Measurements from ENCODE around the gene DISC1. TPM values are rescaled to one million over a fixed set of nuclear protein-coding genes. Genes with fewer than 3 reads are reported as not detected.

DISC1 gene
- total RNA-seq: 12.3 TPM

DNA sequence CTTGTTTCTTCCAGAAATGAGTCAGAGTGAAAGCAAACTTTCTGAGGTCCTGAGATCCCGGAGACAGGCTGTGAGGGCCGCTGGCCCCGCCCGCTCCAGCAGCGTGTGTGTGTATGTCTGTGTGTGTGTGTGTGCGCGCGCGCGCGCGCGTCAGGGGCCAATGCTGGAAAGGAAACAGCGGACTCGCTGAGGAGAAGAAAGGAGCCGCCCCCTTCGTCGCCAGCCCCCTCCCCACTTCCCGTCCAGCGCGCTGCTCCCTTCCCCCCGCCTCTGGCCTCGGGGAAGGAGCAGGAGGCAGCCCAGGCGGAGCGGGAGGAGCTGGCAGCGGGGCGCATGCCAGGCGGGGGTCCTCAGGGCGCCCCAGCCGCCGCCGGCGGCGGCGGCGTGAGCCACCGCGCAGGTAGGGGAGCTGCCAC, at the start of gene DISC1:
DISC1 (plus strand) TSS at position 256 of the 416 bp plus-strand sequence; CDS start at position 334, 78 bp downstream.
- Histone ChIP-seq H3K36me3 (no peaks in the 10 kb centered on the region), H3K27ac (peak within 1 kb of the TSS; percentile 93), H3K4me1 (peaks cover 23% of the 10 kb centered on the region), H3K27me3 (no peaks in the 10 kb centered on the region), H3K4me3 (peak within 1 kb of the TSS; percentile 51 to 95), H3K9me3 (no peaks in the 10 kb centered on the region)
- intact Hi-C loops (cut with DNase I): no loop called here
- peak in 1 of 2 donors; percentile 69 for TF ChIP-seq POLR2AphosphoS5 (IDR thresholded peaks at IDR 0.05; ENCODE audit: insufficient read depth in 1 of 2, low read depth in 1 of 2)
- TF ChIP-seq CTCF (IDR thresholded peaks at IDR 0.05): no peak
- no peak for DNase-seq (ENCODE audit: extremely low spot score in 2 of 2)

DNA sequence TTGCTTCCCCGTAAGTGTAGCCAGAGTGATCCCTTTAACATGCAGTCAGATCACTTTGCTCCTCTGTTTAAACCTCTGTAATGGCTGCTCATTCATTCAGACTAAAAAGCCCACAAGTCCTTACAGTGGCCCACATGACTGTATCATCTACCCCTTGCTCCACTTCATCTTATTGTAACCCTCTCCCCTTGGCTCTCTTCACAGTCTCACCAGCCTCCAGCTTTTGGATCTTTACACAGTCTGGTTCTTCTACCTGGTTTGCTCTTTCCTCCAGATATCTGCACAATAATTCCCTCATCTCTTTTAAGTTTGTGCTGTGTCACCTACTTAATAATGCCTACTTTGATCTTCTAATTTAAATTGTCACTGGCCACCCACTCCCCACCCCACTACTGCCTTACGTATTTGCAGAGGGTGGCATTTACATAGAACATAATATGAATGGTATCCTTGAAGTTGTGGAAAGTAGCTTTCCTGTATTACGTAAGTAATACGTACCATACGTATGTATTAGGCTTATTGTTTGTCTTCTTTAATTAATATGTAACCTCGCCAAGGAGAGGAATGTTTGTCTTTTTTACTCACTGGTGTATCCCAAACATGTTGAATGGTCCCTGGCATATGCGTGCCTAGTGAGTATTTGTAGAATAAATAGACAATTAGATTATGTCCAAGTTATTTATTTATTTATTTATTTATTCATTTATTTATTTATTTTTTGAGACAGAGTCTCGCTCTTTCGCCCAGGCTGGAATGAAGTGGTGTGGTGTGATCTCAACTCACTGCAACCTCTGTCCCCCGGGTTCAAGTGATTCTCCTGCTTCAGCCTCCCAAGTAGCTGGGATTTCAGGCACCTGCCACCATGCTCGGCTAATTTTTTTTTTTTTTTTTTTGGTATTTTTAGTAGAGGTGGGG, 49.5 kb upstream of the DISC1 start:
- peaks cover 6% of the 10 kb centered on the region for H3K4me1 ChIP-seq
- DNase-seq (ENCODE audit: extremely low spot score in 2 of 2): no peak
- no peaks in the 10 kb centered on the region for H3K36me3 ChIP-seq
- H3K27ac ChIP-seq: no peak overlapping the region
- TF ChIP-seq CTCF (IDR thresholded peaks at IDR 0.05) (no peak), POLR2A (IDR thresholded peaks at IDR 0.05) (no peak), POLR2AphosphoS5 (IDR thresholded peaks at IDR 0.05; ENCODE audit: insufficient read depth in 1 of 2, low read depth in 1 of 2) (no peak)
- H3K9me3 ChIP-seq: no peaks in the 10 kb centered on the region
- H3K27me3 ChIP-seq: no peaks in the 10 kb centered on the region
- no peak overlapping the region for H3K4me3 ChIP-seq
- intact Hi-C loops (cut with DNase I): no loop called here

- H3K27ac ChIP-seq: no peak overlapping the region
These were observed 45.7 kb upstream of the DISC1 start for GRCh38 chr1:231580874-231581273.

GRCh38 chr1:231581859-231582258, 44.7 kb upstream of the DISC1 start:
- Histone ChIP-seq H3K4me1 (no peaks in the 10 kb centered on the region), H3K36me3 (no peaks in the 10 kb centered on the region), H3K27me3 (no peaks in the 10 kb centered on the region), H3K9me3 (no peaks in the 10 kb centered on the region), H3K27ac (no peak overlapping the region), H3K4me3 (no peak overlapping the region)
- TF ChIP-seq POLR2AphosphoS5 (IDR thresholded peaks at IDR 0.05; ENCODE audit: insufficient read depth in 1 of 2, low read depth in 1 of 2) (no peak), POLR2A (IDR thresholded peaks at IDR 0.05) (no peak), CTCF (IDR thresholded peaks at IDR 0.05) (no peak)
- intact Hi-C loops (cut with DNase I): no loop called here
- DNase-seq (ENCODE audit: extremely low spot score in 2 of 2): no peak

More at GRCh38 chr1:231580874-231581273, 45.7 kb upstream of the DISC1 start:
- DNase-seq (ENCODE audit: extremely low spot score in 2 of 2): no peak
- Histone ChIP-seq H3K4me1 (no peaks in the 10 kb centered on the region), H3K36me3 (no peaks in the 10 kb centered on the region), H3K9me3 (no peaks in the 10 kb centered on the region), H3K4me3 (no peak overlapping the region), H3K27me3 (no peaks in the 10 kb centered on the region)
- TF ChIP-seq CTCF (IDR thresholded peaks at IDR 0.05): no peak
- no peak for TF ChIP-seq POLR2A (IDR thresholded peaks at IDR 0.05)
- TF ChIP-seq POLR2AphosphoS5 (IDR thresholded peaks at IDR 0.05; ENCODE audit: insufficient read depth in 1 of 2, low read depth in 1 of 2): no peak
- intact Hi-C loops (cut with DNase I): no loop called here

GRCh38 chr1:231583376-231583775, 43.2 kb upstream of the DISC1 start:
- Histone ChIP-seq H3K4me3 (no peak overlapping the region), H3K27me3 (no peaks in the 10 kb centered on the region), H3K9me3 (no peaks in the 10 kb centered on the region), H3K27ac (no peak overlapping the region), H3K36me3 (no peaks in the 10 kb centered on the region), H3K4me1 (no peaks in the 10 kb centered on the region)
- TF ChIP-seq POLR2A (IDR thresholded peaks at IDR 0.05): no peak
- intact Hi-C loops (cut with DNase I): no loop called here
- DNase-seq (ENCODE audit: extremely low spot score in 2 of 2): no peak

All from vagina (tissue), 2 donors.